Measurements from ENCODE around the gene PRPF4.

PRPF4 gene

GRCh38 chr9:113261917-113262671 lies 13.4 kb upstream of the PRPF4 start:
- H3K9me3 ChIP-seq (ENCODE audit: control insufficient read depth, low read length) = no peaks in the 10 kb centered on the region
- no peaks in the 10 kb centered on the region for H3K4me1 ChIP-seq (ENCODE audit: control insufficient read depth, insufficient read depth, low read length)
- H3K27me3 ChIP-seq (ENCODE audit: control insufficient read depth, insufficient read depth, low read length, poor library complexity, severe bottlenecking) = no peaks in the 10 kb centered on the region
- peaks cover 12% of the 10 kb centered on the region for H3K36me3 ChIP-seq (ENCODE audit: control insufficient read depth, insufficient read depth, low read length)
- H3K4me3 ChIP-seq (ENCODE audit: insufficient read depth, low read depth, low read length) = no peak overlapping the region
- 89 to 100% methylated on average over 1 of the region's 1 CpG for WGBS, 2 experiments
- no peak overlapping the region for H3K27ac ChIP-seq (ENCODE audit: insufficient read depth, low read depth, low read length, poor library complexity, severe bottlenecking)

DNA sequence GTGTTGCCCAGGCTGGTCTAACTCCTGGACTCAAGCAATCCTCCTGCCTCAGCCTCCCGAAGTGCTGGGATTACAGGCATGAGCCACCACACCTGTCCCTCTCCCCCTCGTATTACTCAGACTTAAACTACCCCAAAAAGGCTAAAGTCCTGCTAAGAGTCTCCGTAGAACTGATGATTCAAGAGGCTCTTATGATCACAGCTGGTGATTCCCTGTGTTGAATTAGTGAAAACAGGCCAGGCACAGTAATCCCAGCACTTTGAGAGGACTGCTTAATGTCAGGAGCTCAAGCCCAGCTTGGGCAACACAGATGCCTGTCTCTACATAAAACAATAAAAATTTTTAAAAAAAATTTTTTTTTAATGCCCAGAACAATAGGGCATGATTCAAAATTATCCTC lies 9.3 kb upstream of the PRPF4 start:
- no peak overlapping the region for H3K27ac ChIP-seq (ENCODE audit: insufficient read depth, low read depth, low read length, poor library complexity, severe bottlenecking)

GRCh38 chr9:113267911-113268566 lies 7.4 kb upstream of the PRPF4 start:
- Histone ChIP-seq H3K36me3 (ENCODE audit: control insufficient read depth, insufficient read depth, low read length) (peaks cover 19% of the 10 kb centered on the region), H3K27me3 (ENCODE audit: control insufficient read depth, insufficient read depth, low read length, poor library complexity, severe bottlenecking) (no peaks in the 10 kb centered on the region), H3K27ac (ENCODE audit: insufficient read depth, low read depth, low read length, poor library complexity, severe bottlenecking) (no peak overlapping the region), H3K4me1 (ENCODE audit: control insufficient read depth, insufficient read depth, low read length) (no peaks in the 10 kb centered on the region), H3K4me3 (ENCODE audit: insufficient read depth, low read depth, low read length) (no peak overlapping the region), H3K9me3 (ENCODE audit: control insufficient read depth, low read length) (no peaks in the 10 kb centered on the region)
- WGBS, 2 experiments = 89 to 96% methylated on average over 4 of the region's 4 CpGs

More for the DNA sequence above, 9.3 kb upstream of the PRPF4 start:
- Histone ChIP-seq H3K36me3 (ENCODE audit: control insufficient read depth, insufficient read depth, low read length) (peaks cover 5% of the 10 kb centered on the region), H3K4me1 (ENCODE audit: control insufficient read depth, insufficient read depth, low read length) (no peaks in the 10 kb centered on the region), H3K4me3 (ENCODE audit: insufficient read depth, low read depth, low read length) (no peak overlapping the region), H3K27me3 (ENCODE audit: control insufficient read depth, insufficient read depth, low read length, poor library complexity, severe bottlenecking) (no peaks in the 10 kb centered on the region), H3K9me3 (ENCODE audit: control insufficient read depth, low read length) (no peaks in the 10 kb centered on the region)
- WGBS, 2 experiments = 94 to 95% methylated on average over 3 of the region's 3 CpGs

GRCh38 chr9:113269355-113269754 lies 6.1 kb upstream of the PRPF4 start:
- WGBS, 2 experiments = 97% methylated on average over 2 of the region's 2 CpGs; no CpG with 5 or more reads in 1 of the 2 experiments
- H3K4me3 ChIP-seq (ENCODE audit: insufficient read depth, low read depth, low read length) = no peak overlapping the region
- no peaks in the 10 kb centered on the region for H3K27me3 ChIP-seq (ENCODE audit: control insufficient read depth, insufficient read depth, low read length, poor library complexity, severe bottlenecking)
- H3K27ac ChIP-seq (ENCODE audit: insufficient read depth, low read depth, low read length, poor library complexity, severe bottlenecking) = no peak overlapping the region
- H3K36me3 ChIP-seq (ENCODE audit: control insufficient read depth, insufficient read depth, low read length) = peaks cover 19% of the 10 kb centered on the region
- no peaks in the 10 kb centered on the region for H3K4me1 ChIP-seq (ENCODE audit: control insufficient read depth, insufficient read depth, low read length)
- no peaks in the 10 kb centered on the region for H3K9me3 ChIP-seq (ENCODE audit: control insufficient read depth, low read length)

DNA sequence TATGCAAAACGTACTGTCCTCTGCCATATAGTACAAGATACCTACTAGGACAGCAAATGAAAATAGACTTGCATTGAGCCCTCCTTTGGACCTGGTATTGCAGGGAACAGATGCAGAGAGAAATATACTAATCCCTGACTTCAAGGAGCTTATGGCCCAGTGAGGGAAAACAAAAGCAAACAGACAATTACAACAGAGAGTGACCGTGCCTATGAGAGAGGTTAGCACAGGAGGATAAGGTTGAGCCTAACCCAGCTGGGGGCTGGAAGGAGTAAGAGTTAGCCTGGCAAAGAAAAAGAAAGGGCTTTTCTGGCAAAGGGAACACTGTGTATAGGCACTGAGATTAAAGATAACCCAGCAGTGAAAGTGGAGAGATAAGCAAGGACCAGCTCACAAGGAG lies 5.6 kb upstream of the PRPF4 start:
- 87 to 95% methylated on average over 1 to 2 of the region's 2 CpGs for WGBS, 2 experiments
- H3K4me1 ChIP-seq (ENCODE audit: control insufficient read depth, insufficient read depth, low read length) = no peaks in the 10 kb centered on the region
- no peaks in the 10 kb centered on the region for H3K27me3 ChIP-seq (ENCODE audit: control insufficient read depth, insufficient read depth, low read length, poor library complexity, severe bottlenecking)
- no peak overlapping the region for H3K4me3 ChIP-seq (ENCODE audit: insufficient read depth, low read depth, low read length)
- peaks cover 19% of the 10 kb centered on the region for H3K36me3 ChIP-seq (ENCODE audit: control insufficient read depth, insufficient read depth, low read length)
- no peaks in the 10 kb centered on the region for H3K9me3 ChIP-seq (ENCODE audit: control insufficient read depth, low read length)
- no peak overlapping the region for H3K27ac ChIP-seq (ENCODE audit: insufficient read depth, low read depth, low read length, poor library complexity, severe bottlenecking)

GRCh38 chr9:113274474-113275156 lies 843 bp upstream of the PRPF4 start:
- Histone ChIP-seq H3K27me3 (ENCODE audit: control insufficient read depth, insufficient read depth, low read length, poor library complexity, severe bottlenecking) (no peaks in the 10 kb centered on the region), H3K4me3 (ENCODE audit: insufficient read depth, low read depth, low read length) (peak overlapping the region; percentile 82), H3K4me1 (ENCODE audit: control insufficient read depth, insufficient read depth, low read length) (peaks cover 3% of the 10 kb centered on the region), H3K36me3 (ENCODE audit: control insufficient read depth, insufficient read depth, low read length) (peaks cover 22% of the 10 kb centered on the region), H3K27ac (ENCODE audit: insufficient read depth, low read depth, low read length, poor library complexity, severe bottlenecking) (peak overlapping the region; percentile 67), H3K9me3 (ENCODE audit: control insufficient read depth, low read length) (no peaks in the 10 kb centered on the region)
- 1% methylated on average over 12 to 14 of the region's 15 CpGs for WGBS, 2 experiments

- H3K4me3 ChIP-seq (ENCODE audit: insufficient read depth, low read depth, low read length) = no peak overlapping the region
- H3K27me3 ChIP-seq (ENCODE audit: control insufficient read depth, insufficient read depth, low read length, poor library complexity, severe bottlenecking) = no peaks in the 10 kb centered on the region
- H3K4me1 ChIP-seq (ENCODE audit: control insufficient read depth, insufficient read depth, low read length) = peaks cover 3% of the 10 kb centered on the region
- H3K36me3 ChIP-seq (ENCODE audit: control insufficient read depth, insufficient read depth, low read length) = peaks cover 40% of the 10 kb centered on the region
- H3K9me3 ChIP-seq (ENCODE audit: control insufficient read depth, low read length) = no peaks in the 10 kb centered on the region
- H3K27ac ChIP-seq (ENCODE audit: insufficient read depth, low read depth, low read length, poor library complexity, severe bottlenecking) = no peak overlapping the region
- 95 to 97% methylated on average over 4 of the region's 4 CpGs for WGBS, 2 experiments
Measured at GRCh38 chr9:113278840-113279239, 3.4 kb downstream of the PRPF4 start.

DNA sequence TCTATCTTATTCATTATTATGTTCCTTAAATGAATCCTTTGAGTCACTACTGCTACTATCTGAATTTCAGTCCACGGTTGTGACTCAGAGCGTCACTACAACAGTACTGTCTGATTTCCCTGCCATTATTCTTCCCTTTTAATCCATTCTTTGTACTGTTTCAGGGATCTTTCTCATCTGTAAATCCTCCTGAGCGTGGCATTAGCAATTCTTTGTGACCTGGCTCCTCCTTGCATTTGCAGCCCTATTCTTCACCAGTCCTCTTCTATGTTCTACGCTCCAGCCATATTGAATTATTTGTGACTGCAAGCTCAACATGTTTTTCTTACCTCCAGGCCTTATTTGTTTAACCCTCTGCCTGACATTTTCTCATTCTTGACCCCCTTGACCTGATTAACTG lies 5.9 kb downstream of the PRPF4 start:
- peaks cover 60% of the 10 kb centered on the region for H3K36me3 ChIP-seq (ENCODE audit: control insufficient read depth, insufficient read depth, low read length)
- no peaks in the 10 kb centered on the region for H3K27me3 ChIP-seq (ENCODE audit: control insufficient read depth, insufficient read depth, low read length, poor library complexity, severe bottlenecking)
- H3K4me1 ChIP-seq (ENCODE audit: control insufficient read depth, insufficient read depth, low read length) = peaks cover 2% of the 10 kb centered on the region
- H3K27ac ChIP-seq (ENCODE audit: insufficient read depth, low read depth, low read length, poor library complexity, severe bottlenecking) = no peak overlapping the region
- WGBS, 2 experiments = 91 to 95% methylated on average over 4 of the region's 4 CpGs
- H3K9me3 ChIP-seq (ENCODE audit: control insufficient read depth, low read length) = no peaks in the 10 kb centered on the region
- no peak overlapping the region for H3K4me3 ChIP-seq (ENCODE audit: insufficient read depth, low read depth, low read length)

GRCh38 chr9:113289091-113289490 lies 13.6 kb downstream of the PRPF4 start:
- WGBS, 2 experiments = 91 to 95% methylated on average over 2 of the region's 2 CpGs
- Histone ChIP-seq H3K4me3 (ENCODE audit: insufficient read depth, low read depth, low read length) (no peak overlapping the region), H3K4me1 (ENCODE audit: control insufficient read depth, insufficient read depth, low read length) (no peaks in the 10 kb centered on the region), H3K27ac (ENCODE audit: insufficient read depth, low read depth, low read length, poor library complexity, severe bottlenecking) (no peak overlapping the region), H3K9me3 (ENCODE audit: control insufficient read depth, low read length) (no peaks in the 10 kb centered on the region), H3K27me3 (ENCODE audit: control insufficient read depth, insufficient read depth, low read length, poor library complexity, severe bottlenecking) (no peaks in the 10 kb centered on the region), H3K36me3 (ENCODE audit: control insufficient read depth, insufficient read depth, low read length) (peaks cover 62% of the 10 kb centered on the region)

GRCh38 chr9:113290052-113290607 lies 14.7 kb downstream of the PRPF4 start:
- Histone ChIP-seq H3K36me3 (ENCODE audit: control insufficient read depth, insufficient read depth, low read length) (peaks cover 53% of the 10 kb centered on the region), H3K4me3 (ENCODE audit: insufficient read depth, low read depth, low read length) (no peak overlapping the region), H3K9me3 (ENCODE audit: control insufficient read depth, low read length) (no peaks in the 10 kb centered on the region), H3K27me3 (ENCODE audit: control insufficient read depth, insufficient read depth, low read length, poor library complexity, severe bottlenecking) (no peaks in the 10 kb centered on the region), H3K4me1 (ENCODE audit: control insufficient read depth, insufficient read depth, low read length) (no peaks in the 10 kb centered on the region), H3K27ac (ENCODE audit: insufficient read depth, low read depth, low read length, poor library complexity, severe bottlenecking) (no peak overlapping the region)
- WGBS, 2 experiments = 92 to 97% methylated on average over 6 of the region's 6 CpGs
